ENCODE results near the gene GUCA1C. TPM values are rescaled to one million over a fixed set of nuclear protein-coding genes. Genes with fewer than 3 reads are reported as not detected.

The GUCA1C gene
- total RNA-seq: not detected

GRCh38 chr3:108953700-108954099 lies at the start of gene GUCA1C:
TSS of gene GUCA1C (minus strand) at chr3:108953879. CDS start at chr3:108953762, 117 bp downstream.
- H3K9me3 ChIP-seq: no peaks in the 10 kb centered on the region
- intact Hi-C loops (cut with DNase I; ENCODE audit: low total_unique reads): no loop called here
- no peak within 1 kb of the TSS for H3K4me3 ChIP-seq
- H3K36me3 ChIP-seq: no peaks in the 10 kb centered on the region
- no peaks in the 10 kb centered on the region for H3K27me3 ChIP-seq
- no peaks in the 10 kb centered on the region for H3K4me1 ChIP-seq
- no peak for DNase-seq (ENCODE audit: low spot score in 2 of 2)
- H3K27ac ChIP-seq: no peak within 1 kb of the TSS
- TF ChIP-seq CTCF (IDR thresholded peaks at IDR 0.05) (no peak), POLR2AphosphoS5 (IDR thresholded peaks at IDR 0.05) (no peak), POLR2A (IDR thresholded peaks at IDR 0.05) (no peak)

- H3K27ac ChIP-seq: no peak overlapping the region
- H3K4me3 ChIP-seq: no peak overlapping the region
- no peaks in the 10 kb centered on the region for H3K36me3 ChIP-seq
- H3K9me3 ChIP-seq: no peaks in the 10 kb centered on the region
- no peak for DNase-seq (ENCODE audit: low spot score in 2 of 2)
- intact Hi-C loops (cut with DNase I; ENCODE audit: low total_unique reads): no loop called here
- no peaks in the 10 kb centered on the region for H3K27me3 ChIP-seq
- no peak for TF ChIP-seq POLR2A (IDR thresholded peaks at IDR 0.05)
- TF ChIP-seq POLR2AphosphoS5 (IDR thresholded peaks at IDR 0.05): no peak
- TF ChIP-seq CTCF (IDR thresholded peaks at IDR 0.05): no peak
- no peaks in the 10 kb centered on the region for H3K4me1 ChIP-seq
Measured at GRCh38 chr3:108998436-108998835, 44.8 kb upstream of the GUCA1C start.

GRCh38 chr3:108985844-108986243 lies 32.2 kb upstream of the GUCA1C start:
- no peak overlapping the region for H3K27ac ChIP-seq
- DNase-seq (ENCODE audit: low spot score in 2 of 2): no peak
- TF ChIP-seq CTCF (IDR thresholded peaks at IDR 0.05): no peak
- no peak for TF ChIP-seq POLR2A (IDR thresholded peaks at IDR 0.05)
- TF ChIP-seq POLR2AphosphoS5 (IDR thresholded peaks at IDR 0.05): no peak
- no peaks in the 10 kb centered on the region for H3K4me1 ChIP-seq
- H3K9me3 ChIP-seq: no peaks in the 10 kb centered on the region
- no peaks in the 10 kb centered on the region for H3K27me3 ChIP-seq
- no peak overlapping the region for H3K4me3 ChIP-seq
- intact Hi-C loops (cut with DNase I; ENCODE audit: low total_unique reads): no loop called here
- H3K36me3 ChIP-seq: no peaks in the 10 kb centered on the region

GRCh38 chr3:108983051-108983450 lies 29.4 kb upstream of the GUCA1C start:
- Histone ChIP-seq H3K27ac (no peak overlapping the region), H3K36me3 (no peaks in the 10 kb centered on the region), H3K27me3 (no peaks in the 10 kb centered on the region), H3K4me3 (no peak overlapping the region), H3K4me1 (no peaks in the 10 kb centered on the region), H3K9me3 (no peaks in the 10 kb centered on the region)
- no peak for DNase-seq (ENCODE audit: low spot score in 2 of 2)
- no peak for TF ChIP-seq POLR2A (IDR thresholded peaks at IDR 0.05)
- TF ChIP-seq POLR2AphosphoS5 (IDR thresholded peaks at IDR 0.05): no peak
- TF ChIP-seq CTCF (IDR thresholded peaks at IDR 0.05): no peak
- intact Hi-C loops (cut with DNase I; ENCODE audit: low total_unique reads): no loop called here

- TF ChIP-seq POLR2A (IDR thresholded peaks at IDR 0.05) (no peak), CTCF (IDR thresholded peaks at IDR 0.05) (no peak), POLR2AphosphoS5 (IDR thresholded peaks at IDR 0.05) (no peak)
- H3K36me3 ChIP-seq: no peaks in the 10 kb centered on the region
- intact Hi-C loops (cut with DNase I; ENCODE audit: low total_unique reads): no loop called here
- H3K4me3 ChIP-seq: no peak overlapping the region
- no peaks in the 10 kb centered on the region for H3K27me3 ChIP-seq
- no peaks in the 10 kb centered on the region for H3K4me1 ChIP-seq
- no peak overlapping the region for H3K27ac ChIP-seq
- no peaks in the 10 kb centered on the region for H3K9me3 ChIP-seq
- DNase-seq (ENCODE audit: low spot score in 2 of 2): no peak
Measured at GRCh38 chr3:108976058-108976457, 22.4 kb upstream of the GUCA1C start.
